22Rv1 (cell line): Measurements from ENCODE around the gene LRSAM1.

ENCODE experiments used
- H3K27ac ChIP-seq: fragments of 450-650 bp; 2 replicates; pipeline ENCODE4 v1.5.1; 2017
- ZFX ChIP-seq: fragments of 450-650 bp; IDR thresholded peaks from 2 replicates; pipeline ENCODE4 v1.6.1; 2017; ENCODE audit warnings: antibody characterized with exemption, borderline replicate concordance
- TF ChIP-seq, protein P1 (sequence below): fragments of 450-650 bp; IDR thresholded peaks from 2 replicates; pipeline ENCODE4 v1.5.1; 2017; ENCODE audit warnings: mild to moderate bottlenecking

The LRSAM1 gene

GRCh38 chr9:127526655-127527559 is 75.6 kb downstream of the LRSAM1 start:
- TF ChIP-seq, protein P1, sequence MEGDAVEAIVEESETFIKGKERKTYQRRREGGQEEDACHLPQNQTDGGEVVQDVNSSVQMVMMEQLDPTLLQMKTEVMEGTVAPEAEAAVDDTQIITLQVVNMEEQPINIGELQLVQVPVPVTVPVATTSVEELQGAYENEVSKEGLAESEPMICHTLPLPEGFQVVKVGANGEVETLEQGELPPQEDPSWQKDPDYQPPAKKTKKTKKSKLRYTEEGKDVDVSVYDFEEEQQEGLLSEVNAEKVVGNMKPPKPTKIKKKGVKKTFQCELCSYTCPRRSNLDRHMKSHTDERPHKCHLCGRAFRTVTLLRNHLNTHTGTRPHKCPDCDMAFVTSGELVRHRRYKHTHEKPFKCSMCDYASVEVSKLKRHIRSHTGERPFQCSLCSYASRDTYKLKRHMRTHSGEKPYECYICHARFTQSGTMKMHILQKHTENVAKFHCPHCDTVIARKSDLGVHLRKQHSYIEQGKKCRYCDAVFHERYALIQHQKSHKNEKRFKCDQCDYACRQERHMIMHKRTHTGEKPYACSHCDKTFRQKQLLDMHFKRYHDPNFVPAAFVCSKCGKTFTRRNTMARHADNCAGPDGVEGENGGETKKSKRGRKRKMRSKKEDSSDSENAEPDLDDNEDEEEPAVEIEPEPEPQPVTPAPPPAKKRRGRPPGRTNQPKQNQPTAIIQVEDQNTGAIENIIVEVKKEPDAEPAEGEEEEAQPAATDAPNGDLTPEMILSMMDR = no peak
- TF ChIP-seq ZFX = no peak
- no peak overlapping the region for H3K27ac ChIP-seq

DNA sequence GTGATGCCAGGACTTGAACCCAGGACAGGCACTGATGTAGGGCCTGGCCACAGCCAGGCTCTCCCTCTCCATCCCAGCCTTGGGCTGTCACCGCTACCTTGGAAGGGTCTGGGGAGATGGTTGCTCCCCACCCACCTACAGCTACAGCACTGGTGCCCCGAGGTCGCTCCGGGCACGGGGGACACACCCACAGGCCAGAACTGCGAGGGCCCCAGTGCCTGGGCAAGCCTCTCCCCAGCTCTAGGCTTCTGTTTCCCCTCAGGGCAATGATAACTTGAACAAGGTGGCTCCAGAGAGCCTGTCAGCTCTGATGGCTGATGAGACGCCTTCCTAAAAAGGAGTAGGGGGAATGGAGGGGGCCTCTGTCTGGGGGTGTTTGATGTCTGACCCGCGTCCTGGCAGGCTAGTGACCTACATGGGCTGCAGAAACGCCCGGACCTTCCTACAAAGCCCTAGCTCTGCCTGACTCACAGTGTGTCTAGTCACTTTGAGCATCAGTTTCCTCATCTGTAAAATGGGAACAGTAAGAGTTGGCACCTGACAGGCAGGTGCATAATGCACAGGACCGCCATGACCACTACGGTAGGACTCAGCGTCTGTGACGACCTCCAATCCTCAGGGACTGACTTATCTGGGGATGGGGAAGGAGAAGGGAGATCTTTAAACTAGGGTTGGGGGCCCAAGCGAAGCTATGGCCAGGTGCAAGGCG is 76.4 kb downstream of the LRSAM1 start:
- no peak for TF ChIP-seq ZFX
- TF ChIP-seq, protein P1 = no peak
- no peak overlapping the region for H3K27ac ChIP-seq

GRCh38 chr9:127528422-127529251 is 77.3 kb downstream of the LRSAM1 start:
- H3K27ac ChIP-seq = no peak overlapping the region
- TF ChIP-seq, protein P1 = no peak
- TF ChIP-seq ZFX = no peak

GRCh38 chr9:127529671-127530070 is 78.4 kb downstream of the LRSAM1 start:
- no peak overlapping the region for H3K27ac ChIP-seq
- TF ChIP-seq, protein P1 = no peak
- no peak for TF ChIP-seq ZFX

DNA sequence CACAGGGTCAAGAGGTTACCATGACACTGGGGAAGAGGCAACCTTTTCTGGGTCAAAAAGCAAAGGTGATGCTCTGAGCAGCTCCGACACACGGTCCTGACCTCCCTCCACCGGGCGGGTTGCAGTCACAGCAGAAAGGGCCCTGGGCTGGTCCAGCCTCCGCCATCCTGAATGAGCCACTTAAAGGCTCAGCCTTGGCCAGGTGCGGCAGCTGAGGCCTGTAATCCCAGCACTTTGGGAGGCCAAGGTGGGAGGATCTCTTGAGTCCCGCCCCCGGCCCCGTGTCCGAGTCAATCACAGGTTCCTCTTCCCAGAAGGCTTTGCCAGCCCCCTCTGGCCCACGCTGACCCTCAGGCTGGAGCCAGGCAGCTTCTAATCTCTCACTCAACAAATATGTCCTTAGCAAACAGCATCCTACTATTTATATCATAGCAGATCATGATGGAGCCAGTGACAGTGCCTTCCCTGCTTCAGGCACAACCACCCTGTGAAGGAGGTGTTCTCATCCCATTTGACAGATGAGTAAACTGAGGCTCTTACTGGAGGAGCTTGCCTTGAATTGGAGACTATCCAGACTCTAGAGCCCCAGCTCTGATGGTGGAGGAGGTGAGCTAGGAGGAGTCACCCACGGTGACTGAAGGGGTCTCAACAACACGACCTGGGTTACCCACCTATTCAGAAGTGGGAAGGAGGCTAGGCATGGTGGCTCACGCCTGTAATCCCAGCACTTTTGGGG is 79.1 kb downstream of the LRSAM1 start:
- no peak for TF ChIP-seq ZFX
- TF ChIP-seq, protein P1 = no peak
- H3K27ac ChIP-seq = no peak overlapping the region

GRCh38 chr9:127531676-127532075 is 80.4 kb downstream of the LRSAM1 start:
- H3K27ac ChIP-seq = no peak overlapping the region
- no peak for TF ChIP-seq ZFX
- TF ChIP-seq, protein P1 = no peak
